Ishikawa (cell line): ENCODE results near the gene TLE3.

ENCODE experiments used
- CEBPB ChIP-seq: IDR thresholded peaks from 2 replicates; pipeline ENCODE4 v1.6.1; 2012
- CREB1 ChIP-seq: IDR thresholded peaks from 2 replicates; pipeline ENCODE4 v1.6.1; 2012; ENCODE audit warnings: low read depth
- EGR1 ChIP-seq: IDR thresholded peaks from 2 replicates; pipeline ENCODE4 v1.6.1; 2012
- EP300 ChIP-seq: IDR thresholded peaks from 2 replicates; pipeline ENCODE4 v1.6.1; 2012; ENCODE audit warnings: borderline replicate concordance
- FOXM1 ChIP-seq: IDR thresholded peaks from 2 replicates; pipeline ENCODE4 v1.6.1; 2012; ENCODE audit warnings: low read depth, borderline replicate concordance
- MAX ChIP-seq: IDR thresholded peaks from 2 replicates; pipeline ENCODE4 v1.6.1; 2012
- NFIC ChIP-seq: IDR thresholded peaks from 2 replicates; pipeline ENCODE4 v1.6.1; 2012
- RAD21 ChIP-seq: IDR thresholded peaks from 2 replicates; pipeline ENCODE4 v1.6.1; 2012; ENCODE audit warnings: low read depth
- REST ChIP-seq: IDR thresholded peaks from 2 replicates; pipeline ENCODE4 v1.6.1; 2012; ENCODE audit warnings: low read depth, mild to moderate bottlenecking
- TAF1 ChIP-seq: IDR thresholded peaks from 2 replicates; pipeline ENCODE4 v1.6.1; 2012; ENCODE audit warnings: low read depth, mild to moderate bottlenecking
- TCF12 ChIP-seq: IDR thresholded peaks from 2 replicates; pipeline ENCODE4 v1.6.1; 2012; ENCODE audit warnings: low read depth
- TEAD4 ChIP-seq: IDR thresholded peaks from 2 replicates; pipeline ENCODE4 v1.6.1; 2012
- USF1 ChIP-seq: IDR thresholded peaks from 2 replicates; pipeline ENCODE4 v1.6.1; 2012
- YY1 ChIP-seq: IDR thresholded peaks from 2 replicates; pipeline ENCODE4 v1.6.1; 2012; ENCODE audit warnings: low read depth
- ZBTB7A ChIP-seq: IDR thresholded peaks from 2 replicates; pipeline ENCODE4 v1.6.1; 2012; ENCODE audit warnings: low read depth

Gene TLE3

GRCh38 chr15:70140543-70141375 is 43.0 kb upstream of the TLE3 start:
- TF ChIP-seq NFIC = no peak

- no peak for TF ChIP-seq TCF12
- TF ChIP-seq CEBPB = no peak
- TF ChIP-seq EP300 = no peak
- no peak for TF ChIP-seq RAD21
- TF ChIP-seq YY1 = no peak
- no peak for TF ChIP-seq ZBTB7A
- TF ChIP-seq MAX = no peak
- no peak for TF ChIP-seq TAF1
- TF ChIP-seq NFIC = no peak
- TF ChIP-seq EGR1 = no peak
- TF ChIP-seq REST = no peak
- no peak for TF ChIP-seq TEAD4
- no peak for TF ChIP-seq FOXM1
Observed at GRCh38 chr15:70140025-70140542, 42.4 kb upstream of the TLE3 start.

- TF ChIP-seq USF1 = no peak
- TF ChIP-seq TEAD4 = no peak
- TF ChIP-seq TAF1 = no peak
- peak; percentile 59; the same call in 1 of the 2 replicates for TF ChIP-seq EP300
- peak; percentile 14; the same call in 1 of the 2 replicates for TF ChIP-seq RAD21
- peak; percentile 30; the same call in 1 of the 2 replicates for TF ChIP-seq FOXM1
- TF ChIP-seq TCF12 = peak; percentile 54
- TF ChIP-seq NFIC = peak; percentile 64
- no peak for TF ChIP-seq EGR1
- peak; percentile 34; the same call in 1 of the 2 replicates for TF ChIP-seq MAX
- TF ChIP-seq CREB1 = no peak
- TF ChIP-seq ZBTB7A = no peak
- no peak for TF ChIP-seq YY1
- TF ChIP-seq CEBPB = no peak
- no peak for TF ChIP-seq REST
Observed at GRCh38 chr15:70137967-70138366, 40.2 kb upstream of the TLE3 start.

GRCh38 chr15:70133781-70134421 is 36.2 kb upstream of the TLE3 start:
- TF ChIP-seq YY1 (no peak), TAF1 (no peak), CEBPB (no peak), NFIC (no peak), MAX (no peak), REST (no peak), TEAD4 (no peak), USF1 (no peak), ZBTB7A (no peak), FOXM1 (no peak), EGR1 (no peak), TCF12 (no peak), CREB1 (no peak)
